Breast epithelium (tissue), 3 donors: ENCODE results near the gene SLC12A5.

Experiments
- POLR2A ChIP-seq: fragments of 450-650 bp; IDR thresholded peaks from one replicate; pipeline ENCODE4 v1.6.1; 2016; ENCODE audit warnings: antibody characterized with exemption, mild to moderate bottlenecking, moderate library complexity
- POLR2AphosphoS5 ChIP-seq, 3 donors: sonication (generic); formaldehyde crosslinking; IDR thresholded peaks; one replicate each; pipeline ENCODE4 v1.6.1; 2017; ENCODE audit warnings: antibody characterized with exemption in 3 of 3
- TF ChIP-seq, protein P1 (sequence below), 3 donors: fragments of 450-650 bp; IDR thresholded peaks; one replicate each; pipeline ENCODE4 v1.5.1; 2016 to 2017; ENCODE audit warnings: antibody characterized with exemption in 3 of 3, mild to moderate bottlenecking in 3 of 3, moderate library complexity in 3 of 3

DNA sequence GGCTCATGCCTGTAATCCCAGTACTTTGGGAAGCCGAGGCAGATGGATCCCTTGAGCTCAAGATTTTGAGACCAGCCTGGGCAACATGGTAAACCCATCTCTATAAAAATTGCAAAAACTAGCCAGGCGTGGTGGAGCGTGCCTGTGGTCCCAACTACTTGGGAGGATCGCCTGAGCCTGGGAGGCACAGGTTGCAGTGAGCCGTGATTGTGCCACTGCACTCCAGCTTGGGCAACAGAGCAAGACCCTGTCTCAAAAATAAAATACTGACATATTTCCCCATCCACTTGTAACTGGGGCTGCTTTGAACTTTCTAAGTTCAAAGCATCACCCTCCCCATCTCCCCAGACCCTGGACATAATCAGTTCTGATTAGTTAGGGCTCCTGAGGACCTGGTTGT lies 27.5 kb upstream of the SLC12A5 start:
- TF ChIP-seq POLR2A (no peak), POLR2AphosphoS5 (IDR thresholded peaks at IDR 0.05) (no peak)
- TF ChIP-seq, protein P1, sequence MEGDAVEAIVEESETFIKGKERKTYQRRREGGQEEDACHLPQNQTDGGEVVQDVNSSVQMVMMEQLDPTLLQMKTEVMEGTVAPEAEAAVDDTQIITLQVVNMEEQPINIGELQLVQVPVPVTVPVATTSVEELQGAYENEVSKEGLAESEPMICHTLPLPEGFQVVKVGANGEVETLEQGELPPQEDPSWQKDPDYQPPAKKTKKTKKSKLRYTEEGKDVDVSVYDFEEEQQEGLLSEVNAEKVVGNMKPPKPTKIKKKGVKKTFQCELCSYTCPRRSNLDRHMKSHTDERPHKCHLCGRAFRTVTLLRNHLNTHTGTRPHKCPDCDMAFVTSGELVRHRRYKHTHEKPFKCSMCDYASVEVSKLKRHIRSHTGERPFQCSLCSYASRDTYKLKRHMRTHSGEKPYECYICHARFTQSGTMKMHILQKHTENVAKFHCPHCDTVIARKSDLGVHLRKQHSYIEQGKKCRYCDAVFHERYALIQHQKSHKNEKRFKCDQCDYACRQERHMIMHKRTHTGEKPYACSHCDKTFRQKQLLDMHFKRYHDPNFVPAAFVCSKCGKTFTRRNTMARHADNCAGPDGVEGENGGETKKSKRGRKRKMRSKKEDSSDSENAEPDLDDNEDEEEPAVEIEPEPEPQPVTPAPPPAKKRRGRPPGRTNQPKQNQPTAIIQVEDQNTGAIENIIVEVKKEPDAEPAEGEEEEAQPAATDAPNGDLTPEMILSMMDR (IDR thresholded peaks at IDR 0.05), result no peak
